DMS 273 (cell line): ENCODE measurements around the gene COLEC12.

Source experiments
- DNase-seq: peaks from one replicate; lab custom pipeline; 2025; ENCODE audit not compliant: unreplicated experiment; lab: John Stamatoyannopoulos, UW

COLEC12 gene

DNA sequence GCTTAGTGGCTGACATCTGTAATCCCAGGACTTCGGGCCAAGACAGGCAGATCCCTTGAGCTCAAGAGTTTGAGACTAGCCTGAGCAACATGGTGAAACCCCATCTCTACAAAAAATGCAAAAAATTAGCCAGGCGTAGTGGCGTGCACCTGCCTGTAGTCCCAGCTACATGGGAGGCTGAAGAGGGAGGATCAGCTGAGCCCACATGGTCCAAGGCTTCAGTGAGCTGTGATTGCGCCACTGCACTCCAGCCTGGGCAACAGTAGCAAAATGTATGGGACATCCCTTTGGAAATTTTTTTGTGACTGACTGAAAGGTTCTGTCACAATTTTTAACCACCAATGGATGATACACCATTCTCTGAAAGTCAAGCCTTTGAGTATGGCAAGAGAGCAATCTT lies 6.3 kb upstream of the COLEC12 start:
- no peak for DNase-seq

DNA sequence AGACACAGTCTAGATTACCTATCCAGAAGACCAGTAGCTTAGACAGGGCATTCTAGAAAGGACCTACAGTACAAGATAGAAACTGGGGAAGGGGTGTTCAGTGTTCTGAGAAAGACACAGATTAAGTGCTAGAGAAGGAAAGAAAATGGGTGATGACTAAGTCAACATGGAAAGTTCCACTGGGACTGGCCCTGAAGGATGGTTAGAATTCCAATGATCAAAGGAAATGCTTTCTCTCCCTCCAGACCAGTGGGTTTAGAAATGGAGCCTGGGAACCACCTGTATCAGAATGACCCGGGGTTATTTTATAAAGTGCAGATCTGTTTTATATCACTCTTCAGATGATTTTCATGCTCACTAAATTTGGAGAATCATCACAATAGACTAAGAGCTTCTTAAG lies 5.8 kb upstream of the COLEC12 start:
- DNase-seq, result no peak

DNA sequence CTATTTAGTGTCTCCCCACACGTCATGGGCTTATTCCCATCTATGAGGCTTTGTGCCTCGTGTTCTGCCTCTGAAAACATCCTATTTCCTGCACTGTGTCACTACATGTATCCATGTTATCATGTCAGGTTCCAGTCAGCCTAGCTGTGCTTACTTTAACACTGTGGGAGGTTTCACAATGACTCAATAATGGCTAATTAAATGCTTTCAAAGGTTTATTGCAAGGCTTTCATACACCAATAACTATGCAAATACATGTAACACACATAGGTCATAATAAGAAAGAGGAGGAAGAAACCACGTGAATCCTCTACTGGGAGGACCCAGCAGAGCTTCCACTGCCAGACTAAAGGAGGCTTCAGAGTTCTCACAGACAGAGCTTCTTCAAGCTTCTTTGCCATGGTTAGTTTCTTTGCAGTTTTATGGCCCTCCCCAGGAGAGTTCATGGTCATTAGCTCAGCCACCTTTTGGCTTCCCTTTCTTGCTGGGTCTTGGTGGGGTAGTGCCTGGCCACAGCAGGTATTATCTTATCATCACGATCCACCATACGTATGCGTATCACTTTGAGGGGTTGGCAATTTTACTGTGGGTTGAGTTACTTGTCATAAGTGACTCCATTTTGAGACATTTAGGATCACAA lies 5.1 kb upstream of the COLEC12 start:
- no peak for DNase-seq

DNA sequence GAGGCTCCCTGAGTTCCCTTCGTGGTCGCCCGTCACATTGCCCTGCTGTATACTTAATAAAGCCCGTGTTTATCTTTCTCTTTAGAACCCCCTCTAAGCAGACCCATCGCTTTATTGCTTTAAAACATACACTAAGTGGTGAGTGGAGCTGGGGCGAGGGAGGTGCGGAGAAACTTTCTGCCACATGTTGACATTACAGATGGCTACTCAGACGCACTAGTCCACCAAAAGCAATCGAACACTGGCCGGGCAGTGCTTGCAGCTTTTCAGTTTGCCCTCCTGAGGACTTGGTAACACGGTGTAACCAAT lies 859 bp upstream of the COLEC12 start:
- DNase-seq, result no peak

DNA sequence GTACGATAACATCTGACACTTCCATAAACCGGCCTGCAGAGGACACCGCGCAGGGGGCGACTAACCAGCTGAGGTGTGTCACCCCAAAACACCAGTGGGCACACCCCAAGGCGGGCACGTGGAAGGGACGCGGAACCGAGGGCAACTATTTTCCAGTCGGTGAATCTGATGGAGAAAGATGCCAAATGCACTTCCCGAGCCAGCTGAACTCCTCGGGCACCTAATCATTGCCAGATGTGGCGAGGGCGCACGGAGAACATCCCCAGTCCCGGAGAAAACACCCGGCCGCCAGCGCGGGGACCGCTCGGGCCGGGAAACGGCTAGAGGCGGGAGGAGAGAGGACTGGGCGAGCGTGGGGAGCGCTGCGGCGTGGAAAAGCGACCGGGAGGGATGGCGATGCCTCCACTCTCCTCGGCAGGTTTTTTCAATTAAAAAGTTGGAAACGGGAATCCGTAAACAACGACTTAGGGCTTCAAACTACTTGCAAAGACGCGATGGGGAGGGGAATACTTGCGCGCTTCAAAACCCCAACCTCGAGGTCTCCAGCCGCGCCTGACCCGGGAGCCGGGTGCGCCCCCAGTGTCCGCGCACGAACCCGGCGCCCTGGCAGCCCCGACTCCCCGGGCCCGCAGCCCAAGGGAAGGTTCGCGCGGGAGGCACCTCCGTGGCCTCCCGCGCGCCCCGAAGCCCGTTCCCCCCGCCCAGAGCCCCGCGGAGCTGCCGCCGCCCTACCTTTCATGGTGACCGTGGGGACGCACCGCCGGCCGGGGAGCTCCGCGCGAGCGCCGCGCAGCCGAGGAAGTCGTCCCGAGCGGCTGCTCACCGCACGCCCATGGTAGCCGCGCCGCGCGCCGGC lies 497 bp downstream of the COLEC12 start:
- DNase-seq, result peak; percentile 67

DNA sequence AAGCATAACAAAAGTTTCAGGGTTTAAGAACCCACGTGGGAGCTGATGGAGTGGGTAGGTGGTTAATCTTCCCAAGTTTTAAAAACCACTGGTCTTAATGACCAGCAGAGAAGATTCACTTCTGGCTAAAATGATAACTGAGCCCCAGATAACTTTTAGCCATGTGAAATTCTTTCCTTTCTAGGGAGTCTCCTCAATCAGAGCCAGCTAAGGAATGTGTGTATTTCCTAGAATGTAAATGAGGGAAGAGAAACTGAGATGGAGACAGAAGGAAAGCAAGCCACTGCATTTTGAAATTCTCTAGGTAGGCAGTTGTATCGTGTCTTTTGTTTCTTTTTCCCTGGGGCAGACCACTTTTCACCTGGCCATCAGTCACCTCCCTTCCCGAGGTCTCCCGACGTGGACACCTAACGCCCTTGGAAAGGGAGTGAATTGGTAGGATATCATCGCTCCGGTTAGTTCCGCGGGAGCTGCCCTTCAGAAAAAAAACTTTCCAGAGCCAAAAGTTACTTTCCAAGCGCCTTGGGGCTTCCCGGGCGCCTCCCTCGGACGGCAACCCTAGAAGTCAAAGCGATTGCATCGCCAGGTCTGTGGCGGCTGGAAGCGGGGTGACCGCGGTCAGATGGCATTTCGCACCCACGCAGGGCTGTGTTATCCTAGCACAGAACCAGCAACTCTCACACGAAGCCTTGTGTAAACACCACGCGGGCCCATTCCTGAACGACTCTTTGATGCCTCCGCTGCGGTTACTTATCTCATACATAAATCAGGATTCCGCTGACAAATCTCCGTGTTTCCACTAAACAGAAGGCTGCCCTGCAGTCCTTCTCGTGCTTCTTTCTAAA lies 1.3 kb downstream of the COLEC12 start:
- DNase-seq, result peak; percentile 54

DNA sequence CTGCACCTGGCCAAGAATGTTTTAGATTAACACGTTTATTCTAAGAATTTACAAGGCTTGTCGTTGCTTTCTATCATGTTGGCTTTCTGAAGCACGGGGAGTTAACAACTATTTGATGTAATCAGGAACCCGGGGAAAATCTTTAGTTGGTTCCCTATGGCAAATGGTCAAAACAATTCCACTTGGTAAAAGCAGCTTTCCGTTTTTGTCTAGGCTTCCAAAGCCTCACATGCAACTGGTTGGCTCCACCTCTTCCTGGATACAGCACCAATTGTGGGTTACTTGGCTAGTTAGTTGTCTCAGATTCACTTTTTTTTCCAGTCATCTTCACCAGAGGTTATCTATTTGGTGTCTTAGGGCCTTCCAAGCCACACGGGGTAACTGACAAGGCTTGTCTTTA lies 2.8 kb downstream of the COLEC12 start:
- no peak for DNase-seq

DNA sequence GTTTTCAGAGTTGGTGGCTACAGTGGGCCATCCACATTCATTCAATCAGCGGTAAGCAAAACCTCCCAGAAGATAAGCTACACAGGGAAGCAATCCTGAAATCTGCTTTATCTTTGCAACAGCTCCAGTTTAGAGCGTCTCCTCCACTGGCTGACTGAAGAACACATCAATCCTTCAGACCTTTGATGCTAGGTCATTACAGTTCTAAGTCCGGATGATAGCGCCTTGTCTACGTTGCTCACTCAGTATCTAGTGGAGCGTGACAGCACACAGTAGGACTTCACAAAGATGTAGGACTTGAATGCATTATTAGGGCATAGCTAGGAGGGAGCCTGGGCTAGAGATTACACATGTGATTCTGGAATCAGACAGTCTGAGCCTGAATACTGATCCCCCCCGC lies 5.0 kb downstream of the COLEC12 start:
- no peak for DNase-seq

DNA sequence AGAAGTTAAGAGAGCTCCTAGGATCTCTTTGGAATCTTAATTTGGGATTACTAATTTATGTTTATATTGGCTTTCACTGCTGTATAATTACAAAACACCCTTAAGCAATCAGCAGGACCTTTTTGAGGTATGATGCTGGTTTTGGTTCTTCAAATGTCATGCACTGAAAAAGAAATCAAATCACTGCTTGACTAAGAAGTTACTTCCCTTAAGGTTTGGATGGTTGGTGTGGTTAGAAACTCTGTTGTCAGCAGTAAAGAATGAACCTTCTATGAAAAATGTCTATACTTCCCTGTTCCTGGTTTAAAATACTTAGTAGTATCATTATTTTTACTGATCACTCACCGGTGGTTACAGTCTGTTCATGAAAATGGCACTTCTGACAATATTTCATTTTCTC lies 5.5 kb downstream of the COLEC12 start:
- DNase-seq, result no peak

DNA sequence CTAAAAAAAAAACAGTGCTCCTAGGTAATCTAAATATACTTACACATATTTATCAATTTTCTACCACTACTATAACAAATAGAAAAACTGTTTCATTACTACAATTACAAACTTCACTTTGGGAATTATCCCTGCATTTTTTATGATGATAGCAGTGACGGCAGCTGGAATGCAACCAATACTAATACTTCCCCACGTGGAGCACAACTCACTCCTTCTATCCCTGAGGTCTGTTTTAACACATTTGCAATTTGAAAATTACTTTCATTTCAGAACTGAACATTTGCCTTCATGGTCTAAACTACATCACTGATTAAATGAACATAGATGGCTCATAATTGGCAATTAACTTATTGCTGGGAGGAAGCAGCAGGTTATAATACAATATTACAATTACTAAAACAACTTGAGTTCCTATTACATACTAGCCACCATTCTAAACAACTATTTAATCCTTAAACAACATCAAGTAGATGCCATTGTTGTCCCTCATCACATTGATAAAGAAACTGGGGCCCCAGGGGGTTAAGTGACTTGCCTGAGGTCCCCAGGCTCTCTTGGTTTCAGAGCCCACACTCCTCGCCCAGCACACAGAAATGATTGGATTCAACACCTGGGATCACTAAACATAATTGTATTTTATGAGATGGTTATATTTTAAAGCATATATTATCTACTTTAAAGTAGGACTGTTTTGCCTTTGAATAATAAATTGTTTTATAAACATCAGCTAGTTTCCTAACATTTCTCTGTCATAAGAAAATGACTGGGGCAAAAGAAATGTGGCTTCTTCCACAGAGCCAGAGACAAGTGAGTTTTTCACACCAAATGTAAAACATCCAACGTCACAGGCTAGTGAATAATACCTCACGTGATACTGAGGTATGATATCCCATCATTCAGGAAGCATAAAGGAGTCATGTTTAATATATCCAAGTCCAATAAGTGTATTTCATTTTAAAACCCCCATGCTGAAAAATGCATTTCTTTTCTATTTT lies 6.2 kb downstream of the COLEC12 start:
- no peak for DNase-seq

DNA sequence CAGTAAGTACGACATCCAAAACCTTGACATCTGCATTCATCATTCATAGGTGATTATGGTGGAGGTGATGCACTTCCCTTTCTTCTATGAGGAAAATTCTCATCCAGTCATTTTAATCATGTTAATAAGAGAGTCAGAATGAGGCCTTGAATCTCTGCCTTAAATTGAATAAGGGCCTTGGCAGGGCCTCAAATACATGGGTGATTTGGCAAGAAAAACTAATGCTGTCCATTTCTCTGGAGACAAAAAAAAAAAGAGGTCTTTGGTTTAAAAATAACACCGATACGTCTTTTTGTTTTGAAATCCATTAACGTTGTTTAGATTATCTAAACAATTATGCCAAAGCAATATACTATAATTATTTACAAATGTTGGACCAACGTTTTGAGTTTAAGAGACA lies 8.1 kb downstream of the COLEC12 start:
- DNase-seq, result no peak

DNA sequence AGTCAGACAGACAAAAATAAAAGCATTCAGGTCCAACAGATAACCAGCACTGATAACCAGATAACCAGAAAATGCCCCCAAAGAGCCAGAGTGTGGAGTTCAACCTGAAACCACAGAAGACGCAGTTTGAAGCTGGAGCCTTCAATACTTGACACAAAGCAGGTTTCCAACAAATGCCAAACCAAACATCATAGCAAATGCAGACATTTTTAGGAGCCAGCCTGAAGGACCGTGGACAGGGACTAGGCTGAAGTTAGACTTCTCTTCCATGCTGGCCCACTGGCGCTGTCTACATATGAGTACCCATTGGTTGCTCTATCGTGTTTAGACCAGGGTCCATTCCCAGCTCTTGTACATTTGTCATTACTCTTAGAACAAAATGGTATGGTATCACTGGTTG lies 9.9 kb downstream of the COLEC12 start:
- no peak for DNase-seq

DNA sequence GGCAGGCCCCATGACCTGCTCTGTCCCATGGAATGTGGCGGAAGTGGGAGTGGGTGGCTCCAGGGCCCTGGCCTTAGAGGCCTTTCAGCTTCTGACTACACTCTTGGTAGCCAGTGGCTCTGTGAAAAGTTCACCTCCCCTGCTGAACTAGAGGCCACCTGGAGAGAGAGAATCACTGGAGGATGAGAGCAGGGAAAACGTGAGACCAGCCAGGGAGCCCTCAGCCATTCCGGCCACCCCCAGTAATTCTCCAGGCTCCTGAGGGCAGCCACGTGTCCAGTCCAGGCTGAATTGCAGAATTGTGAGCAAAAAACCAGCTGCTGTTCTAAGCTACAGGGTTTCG lies 10.5 kb downstream of the COLEC12 start:
- DNase-seq, result no peak

DNA sequence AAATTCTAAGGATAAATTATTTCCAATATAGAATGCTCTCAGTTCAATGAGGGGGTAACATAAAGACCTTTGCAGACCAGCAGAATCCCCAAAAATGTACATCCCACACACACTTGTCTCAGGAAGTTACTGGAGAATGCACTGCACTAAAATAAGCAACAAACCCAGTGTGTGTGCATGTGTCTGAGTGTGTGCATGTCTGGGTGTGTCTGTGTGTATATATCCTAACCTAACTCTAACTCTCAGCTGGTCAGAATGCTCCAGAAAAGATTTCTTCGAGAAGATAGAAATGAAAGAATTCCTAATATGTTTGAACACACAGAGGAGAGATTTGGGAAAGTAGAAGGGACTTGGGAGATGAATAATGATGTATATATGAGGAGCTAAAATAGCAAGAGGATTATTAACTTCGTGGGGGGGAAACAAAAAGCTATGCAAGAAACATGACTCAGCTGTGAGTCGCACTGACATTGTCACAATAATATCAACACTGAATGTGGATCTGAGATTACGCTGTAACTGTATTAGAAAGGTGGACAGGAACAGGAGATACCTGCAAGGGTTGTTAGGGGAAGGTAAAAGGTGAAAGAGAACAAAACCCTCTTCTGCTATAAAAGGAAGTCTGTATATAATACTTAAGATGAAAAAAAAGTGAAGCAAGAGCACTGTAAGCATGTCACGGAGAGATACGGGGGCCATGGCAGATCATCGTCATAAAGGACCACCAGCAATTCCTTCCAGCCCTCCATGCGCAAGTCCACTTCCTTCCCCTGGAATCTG lies 11.1 kb downstream of the COLEC12 start:
- DNase-seq, result no peak

DNA sequence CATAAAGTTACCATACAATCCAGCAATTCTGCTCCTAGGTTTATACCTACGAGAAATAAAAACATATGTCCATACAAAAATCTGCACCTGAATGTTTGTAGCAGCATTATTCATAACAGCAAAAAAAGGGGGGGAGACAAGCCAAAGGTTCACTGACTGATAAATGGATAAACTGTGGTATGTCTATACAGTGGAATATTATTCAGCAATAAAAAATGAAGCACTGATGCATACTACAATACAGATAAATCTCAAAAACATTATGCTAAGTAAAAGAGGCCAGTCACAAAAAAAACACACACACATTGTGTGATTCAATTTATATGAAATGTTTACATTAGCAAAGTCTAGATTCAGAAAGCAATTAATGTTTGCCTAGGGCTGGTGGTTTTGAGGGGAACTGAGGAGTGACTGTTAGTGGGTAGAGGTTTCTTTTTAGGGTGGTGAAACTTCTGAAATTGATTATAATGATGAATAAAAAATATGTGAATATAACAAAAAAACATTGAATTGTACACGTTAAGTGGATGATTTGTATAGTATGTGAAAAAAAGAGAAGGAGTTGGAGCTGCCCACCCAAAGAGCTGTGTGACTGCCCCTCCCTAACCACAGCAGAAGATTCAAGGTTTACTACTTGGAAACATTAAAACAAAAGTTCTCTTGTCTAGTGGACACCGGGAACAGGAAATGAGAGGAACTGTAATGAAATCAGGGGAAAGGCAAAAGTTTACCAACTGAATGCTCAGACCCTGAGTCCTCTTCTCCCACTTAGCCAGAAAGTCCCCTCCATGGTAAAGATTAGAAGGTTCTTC lies 13.4 kb downstream of the COLEC12 start:
- DNase-seq, result no peak

DNA sequence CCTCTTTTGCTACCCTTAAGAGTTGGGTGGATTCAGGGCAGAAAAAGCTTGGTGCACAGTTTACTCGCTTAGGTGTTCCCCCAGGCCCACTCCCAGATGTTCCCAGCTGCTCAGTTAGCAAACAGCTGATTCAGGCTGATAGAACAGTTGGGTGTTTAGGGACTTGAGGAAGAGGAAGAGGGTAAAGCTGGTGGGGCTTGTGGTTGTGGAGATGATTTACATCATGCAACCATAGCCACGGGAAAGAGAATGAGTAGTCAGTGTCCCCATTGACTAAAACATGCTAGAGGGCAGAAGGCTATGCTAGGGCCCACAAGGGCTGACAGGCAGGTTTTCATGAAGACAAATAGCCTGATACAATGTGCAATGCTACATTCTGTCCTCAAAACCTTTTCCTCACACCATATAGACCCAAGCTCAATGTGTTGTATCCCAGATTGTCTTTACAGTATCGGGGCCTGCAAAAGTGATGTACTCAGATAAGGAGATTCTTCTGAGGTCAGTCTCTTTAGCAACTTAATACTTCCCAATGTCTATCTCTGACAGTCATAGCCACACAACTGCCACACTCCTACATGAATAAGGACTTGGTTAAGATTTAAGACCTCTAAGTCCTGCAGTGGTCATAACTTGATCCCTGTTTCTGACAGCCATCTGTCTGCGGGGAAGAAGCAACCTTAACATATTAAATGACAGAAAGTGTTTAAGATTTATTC lies 15.6 kb downstream of the COLEC12 start:
- DNase-seq, result no peak

DNA sequence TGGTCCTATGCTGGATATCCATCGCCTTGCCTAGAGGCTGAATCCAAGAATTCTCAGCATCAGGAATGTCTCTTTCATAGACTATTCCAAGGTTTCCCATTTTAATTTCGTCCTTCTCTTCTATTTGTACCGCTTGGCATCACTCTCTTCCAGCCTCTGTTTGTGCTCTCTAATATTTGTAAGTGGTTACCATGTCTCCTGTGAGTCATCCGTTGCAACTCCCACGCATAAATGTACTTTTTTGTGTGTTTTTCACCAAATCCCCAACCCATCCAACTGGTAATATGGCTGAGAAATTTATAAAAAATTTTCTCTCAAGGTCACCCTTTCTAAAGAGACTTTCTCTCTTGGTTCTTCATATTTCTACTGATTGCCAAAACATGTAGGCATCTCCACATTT lies 21.8 kb downstream of the COLEC12 start:
- no peak for DNase-seq

DNA sequence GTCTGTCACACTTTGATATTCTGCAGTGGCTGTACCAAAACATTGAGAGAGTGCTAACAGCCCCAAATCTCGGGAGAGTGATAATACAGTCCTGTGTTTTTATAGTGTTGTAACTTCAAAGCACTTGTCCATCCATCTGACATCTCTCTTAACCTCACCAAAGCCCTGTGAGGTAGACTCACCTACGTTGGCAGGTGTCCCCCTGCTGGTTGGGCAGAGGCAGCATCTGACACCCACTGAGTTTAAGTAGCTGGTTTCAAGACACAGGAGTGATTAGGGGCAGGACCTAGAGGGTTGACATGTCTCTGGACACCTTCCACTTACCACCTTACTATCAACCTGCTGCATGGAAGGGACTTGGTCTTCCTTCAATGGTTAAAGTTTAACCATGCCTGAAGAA lies 22.9 kb downstream of the COLEC12 start:
- peak; percentile 18 for DNase-seq

DNA sequence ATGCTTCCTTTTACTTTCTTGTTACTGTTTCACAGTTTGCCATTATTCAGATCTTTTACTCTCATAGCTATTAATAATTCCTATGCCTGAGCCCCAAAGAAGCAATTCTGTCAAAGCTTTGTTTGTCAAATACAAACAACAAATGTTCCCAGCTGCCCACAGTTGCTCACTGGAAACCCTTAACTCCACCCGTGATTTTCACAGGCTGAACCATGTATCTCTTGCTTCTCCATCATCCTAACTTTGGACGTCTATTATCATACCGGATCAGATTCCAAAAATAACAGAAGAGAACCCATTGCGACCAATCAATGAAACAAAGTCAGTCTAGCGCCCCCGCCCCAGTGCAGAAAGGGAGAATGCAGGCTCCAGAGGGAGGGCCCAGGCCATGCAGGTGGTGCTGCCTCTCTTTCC lies 24.2 kb downstream of the COLEC12 start:
- no peak for DNase-seq
